GM12875 (cell line): ENCODE results near the gene CBFA2T3.

Experiments
- H3K4me3 ChIP-seq: one replicate; pipeline ENCODE4 v1.5.1; 2011; ENCODE audit warnings: low read depth, low read length, control low read depth
- TF ChIP-seq, protein P1 (sequence below): IDR thresholded peaks from 2 replicates; pipeline ENCODE4 v1.5.1; 2011; ENCODE audit warnings: low read depth, mild to moderate bottlenecking, control low read depth, inconsistent platforms, low read length, moderate library complexity, borderline replicate concordance; ENCODE audit not compliant: insufficient read depth

Gene CBFA2T3

DNA sequence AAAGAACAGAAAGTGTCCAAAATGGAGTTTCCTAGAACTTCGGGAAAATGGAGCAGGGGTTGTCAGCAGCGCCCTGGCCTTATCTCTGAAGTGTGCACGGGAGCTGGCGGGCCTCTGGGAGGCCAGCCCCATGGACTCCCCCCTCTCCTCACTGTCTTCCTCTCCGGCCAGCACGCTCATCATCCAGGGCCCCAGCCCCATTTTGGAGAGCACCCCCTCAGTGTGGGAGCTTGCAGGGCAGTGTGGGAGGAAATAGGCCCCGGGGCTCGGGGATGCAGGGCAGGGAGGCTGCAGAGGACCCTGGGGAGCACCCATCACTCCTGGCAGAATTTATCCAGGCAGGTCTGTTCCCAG is 105.7 kb downstream of the CBFA2T3 start:
- TF ChIP-seq, protein P1, sequence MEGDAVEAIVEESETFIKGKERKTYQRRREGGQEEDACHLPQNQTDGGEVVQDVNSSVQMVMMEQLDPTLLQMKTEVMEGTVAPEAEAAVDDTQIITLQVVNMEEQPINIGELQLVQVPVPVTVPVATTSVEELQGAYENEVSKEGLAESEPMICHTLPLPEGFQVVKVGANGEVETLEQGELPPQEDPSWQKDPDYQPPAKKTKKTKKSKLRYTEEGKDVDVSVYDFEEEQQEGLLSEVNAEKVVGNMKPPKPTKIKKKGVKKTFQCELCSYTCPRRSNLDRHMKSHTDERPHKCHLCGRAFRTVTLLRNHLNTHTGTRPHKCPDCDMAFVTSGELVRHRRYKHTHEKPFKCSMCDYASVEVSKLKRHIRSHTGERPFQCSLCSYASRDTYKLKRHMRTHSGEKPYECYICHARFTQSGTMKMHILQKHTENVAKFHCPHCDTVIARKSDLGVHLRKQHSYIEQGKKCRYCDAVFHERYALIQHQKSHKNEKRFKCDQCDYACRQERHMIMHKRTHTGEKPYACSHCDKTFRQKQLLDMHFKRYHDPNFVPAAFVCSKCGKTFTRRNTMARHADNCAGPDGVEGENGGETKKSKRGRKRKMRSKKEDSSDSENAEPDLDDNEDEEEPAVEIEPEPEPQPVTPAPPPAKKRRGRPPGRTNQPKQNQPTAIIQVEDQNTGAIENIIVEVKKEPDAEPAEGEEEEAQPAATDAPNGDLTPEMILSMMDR, result no peak
- no peak overlapping the region for H3K4me3 ChIP-seq

DNA sequence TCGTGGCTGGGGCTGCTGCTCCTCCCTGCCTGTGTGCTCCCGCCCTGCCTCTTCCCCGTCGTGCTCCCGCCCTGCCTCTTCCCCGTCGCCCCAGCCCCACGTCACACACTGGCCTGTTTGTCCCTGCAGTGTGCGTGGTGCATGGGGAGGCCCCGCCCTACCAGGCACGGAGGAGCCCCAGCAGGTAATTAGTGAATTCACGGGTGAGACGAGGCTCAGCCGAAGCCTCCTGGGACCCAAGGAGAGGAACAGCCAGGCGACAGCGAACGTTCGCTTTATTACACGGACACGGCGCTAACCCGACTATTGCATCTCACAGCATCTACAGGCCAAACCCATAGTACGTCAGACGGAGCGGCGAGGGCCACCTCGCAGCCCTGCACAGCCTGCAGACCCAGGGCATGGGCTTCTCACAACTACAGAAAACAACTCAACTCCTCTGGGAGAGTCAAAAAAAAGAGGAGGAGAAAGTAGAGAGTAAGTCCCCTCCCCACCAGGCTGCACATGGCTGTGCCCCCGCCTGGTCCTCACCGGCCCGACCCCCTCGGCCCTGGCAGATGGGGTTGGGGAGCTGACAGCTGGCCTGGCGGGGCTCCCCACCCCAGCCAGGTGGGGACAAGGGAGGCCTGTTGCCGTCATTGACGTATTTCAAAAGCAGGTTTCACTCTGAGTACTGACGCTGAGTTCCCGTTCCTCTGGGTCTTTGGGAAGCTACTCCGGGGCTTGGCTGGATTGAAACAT is 106.2 kb downstream of the CBFA2T3 start:
- TF ChIP-seq, protein P1, result no peak
- no peak overlapping the region for H3K4me3 ChIP-seq

DNA sequence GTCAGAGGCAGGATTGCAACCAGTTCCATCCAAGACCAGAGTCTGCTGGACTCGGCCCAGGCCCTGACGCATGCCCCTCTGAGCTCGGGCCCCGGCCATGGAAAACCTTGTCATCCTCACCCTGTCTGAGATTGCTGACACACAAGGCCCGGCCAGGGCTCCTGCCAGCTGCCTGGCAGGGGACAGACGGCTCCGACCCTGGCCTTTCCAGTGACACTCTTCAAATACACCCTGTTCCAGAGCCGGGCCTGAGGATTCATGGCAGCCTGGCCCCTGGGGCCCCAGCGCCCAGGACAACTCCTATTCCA is 107.4 kb downstream of the CBFA2T3 start:
- TF ChIP-seq, protein P1, result no peak
- no peak overlapping the region for H3K4me3 ChIP-seq

DNA sequence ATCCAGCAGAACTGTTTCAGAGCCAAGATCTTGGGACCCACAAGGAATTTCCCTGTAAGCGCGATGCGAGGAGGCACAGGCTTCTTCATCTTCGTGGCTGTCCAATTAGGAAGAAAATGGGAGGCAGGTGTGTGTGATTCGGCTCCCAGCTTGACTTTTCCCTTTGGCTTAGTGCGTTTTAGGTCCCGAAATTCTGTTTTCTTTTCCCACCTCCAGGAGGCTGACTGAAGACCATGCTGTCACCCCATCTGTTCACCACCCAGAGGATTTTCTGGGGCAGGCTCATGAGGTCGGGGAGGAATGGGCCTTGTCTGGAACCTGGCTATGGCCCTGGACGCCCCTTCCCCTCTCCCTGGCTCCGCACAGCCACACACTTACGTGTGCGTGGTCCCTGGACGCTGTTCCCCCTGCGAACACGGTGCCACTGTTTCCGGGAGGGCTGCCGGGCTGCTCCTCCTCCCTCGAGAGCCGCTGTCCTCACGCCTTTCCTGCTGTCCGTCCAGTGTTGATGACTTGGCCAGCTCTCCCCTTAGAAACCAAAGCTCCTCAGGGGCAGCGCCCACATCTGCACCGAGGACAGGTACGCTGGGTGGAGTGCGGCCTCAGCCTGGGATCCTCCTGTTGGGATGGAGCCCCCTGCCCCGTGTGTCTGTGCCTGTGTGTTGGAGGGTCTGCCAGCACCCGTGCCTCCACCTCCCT is 107.9 kb downstream of the CBFA2T3 start:
- no peak overlapping the region for H3K4me3 ChIP-seq
- TF ChIP-seq, protein P1, result no peak

DNA sequence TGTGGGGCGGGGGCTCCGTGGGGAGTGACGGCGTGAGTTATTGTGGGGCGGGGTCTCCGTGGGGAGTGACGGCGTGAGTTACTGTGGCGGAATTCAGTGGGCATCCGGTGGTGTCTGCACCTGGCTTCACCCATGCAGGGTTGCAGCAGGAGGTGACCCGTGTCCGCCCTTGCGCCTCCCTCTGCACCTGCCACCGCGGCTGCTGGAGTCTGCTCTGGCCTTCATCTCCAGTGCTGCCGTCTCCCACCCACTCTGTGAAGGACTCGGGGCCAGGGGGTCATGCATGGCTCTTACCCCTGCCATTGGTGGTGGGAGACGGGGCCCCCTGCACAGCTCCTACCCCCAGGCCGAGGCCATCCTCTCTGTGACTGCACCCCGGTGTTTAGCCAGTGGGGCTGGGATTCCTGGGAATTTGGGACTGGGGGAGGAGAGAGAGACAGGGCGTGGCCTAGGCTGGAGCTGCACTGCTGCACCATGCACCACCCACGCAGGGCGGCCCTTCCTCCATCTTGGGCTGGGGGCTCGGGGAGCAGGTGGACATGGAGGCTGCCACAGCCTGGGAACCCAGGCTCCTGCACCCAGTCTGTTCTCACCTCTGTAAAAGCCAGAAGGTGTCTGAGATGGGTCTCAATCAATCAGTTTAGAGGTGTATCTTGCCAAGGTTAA is 109.3 kb downstream of the CBFA2T3 start:
- H3K4me3 ChIP-seq, result no peak overlapping the region
- TF ChIP-seq, protein P1, result no peak

DNA sequence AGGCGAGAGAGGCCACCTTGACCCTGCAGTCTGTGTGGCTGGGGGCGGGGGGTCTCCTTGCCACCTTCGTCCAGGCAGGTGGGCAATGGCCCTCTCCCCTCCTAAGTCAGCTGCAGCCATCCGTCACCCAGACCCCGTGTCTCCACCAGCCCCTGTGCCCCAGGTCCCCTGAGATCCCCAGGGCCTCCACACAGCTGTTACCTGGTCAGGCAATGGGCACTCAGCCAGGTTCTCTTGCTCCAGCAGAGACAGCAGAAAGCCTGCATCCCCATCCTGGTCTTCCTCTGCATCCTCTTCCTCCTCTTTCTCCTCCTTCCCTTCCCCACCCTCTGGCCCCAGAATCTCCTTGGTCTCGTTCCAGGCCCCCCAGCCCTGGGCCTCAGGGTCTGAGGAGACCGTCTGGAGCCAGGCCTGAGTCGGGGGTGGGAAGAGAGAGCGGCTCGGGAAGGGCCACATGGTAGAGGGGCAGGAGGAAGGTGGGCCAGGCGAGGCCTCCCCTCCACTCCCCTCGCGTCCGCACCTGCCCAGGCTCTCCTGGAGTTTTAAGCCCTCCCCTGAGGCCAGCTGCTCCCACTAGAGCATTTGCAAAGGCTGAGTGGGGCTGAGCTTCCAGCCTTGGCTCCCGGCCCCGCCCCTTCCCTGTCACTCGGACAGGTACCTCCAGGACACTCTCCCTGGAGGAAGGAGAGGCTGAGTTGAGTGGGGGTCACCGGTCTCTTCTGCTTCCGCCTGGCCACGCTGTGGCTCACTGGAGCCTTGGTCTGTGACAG is 110.7 kb downstream of the CBFA2T3 start, which contains the start of gene PABPN1L:
Gene PABPN1L (minus strand): TSS at position 510 of the 770 bp plus-strand sequence. CDS start 54 bp downstream, at position 456.
- H3K4me3 ChIP-seq, result no peak within 1 kb of the TSS
- TF ChIP-seq, protein P1, result no peak
